RWPE2 (cell line): ENCODE results near the gene MAPK10.

Experiments used
- ATAC-seq: fragments of 200-7000 bp; cut with Tn5 transposase; 3 replicates; pipeline ENCODE4 v1.9.1; 2021; ENCODE audit warnings: low read depth
- DNase-seq: peaks from one replicate; pipeline ENCODE4 v3.0.0-alpha.2; 2020; ENCODE audit warnings: low spot score
- H3K27ac ChIP-seq: fragments of 450-650 bp; 2 replicates; pipeline ENCODE4 v1.5.1; 2017; ENCODE audit warnings: mild to moderate bottlenecking; ENCODE audit not compliant: poor library complexity, severe bottlenecking
- H3K27me3 ChIP-seq: fragments of 250-450 bp; sonication (Bioruptor Pico); 2 replicates; pipeline ENCODE4 v1.5.1; 2021; ENCODE audit warnings: mild to moderate bottlenecking, moderate library complexity; ENCODE audit not compliant: insufficient read depth, poor library complexity, severe bottlenecking
- H3K36me3 ChIP-seq: fragments of 250-450 bp; sonication (Bioruptor Pico); 2 replicates; pipeline ENCODE4 v1.5.1; 2020; ENCODE audit warnings: low read depth, mild to moderate bottlenecking, moderate library complexity
- H3K4me1 ChIP-seq: fragments of 250-450 bp; sonication (Bioruptor Pico); 2 replicates; pipeline ENCODE4 v1.5.1; 2021; ENCODE audit warnings: mild to moderate bottlenecking, moderate library complexity; ENCODE audit not compliant: insufficient read depth, poor library complexity, severe bottlenecking
- H3K4me3 ChIP-seq: fragments of 250-450 bp; sonication (Bioruptor Pico); 2 replicates; pipeline ENCODE4 v1.5.1; 2021; ENCODE audit warnings: mild to moderate bottlenecking, moderate library complexity; ENCODE audit not compliant: severe bottlenecking
- H3K9me3 ChIP-seq: fragments of 250-450 bp; sonication (Bioruptor Pico); 2 replicates; pipeline ENCODE4 v1.5.1; 2021; ENCODE audit warnings: mild to moderate bottlenecking, moderate library complexity; ENCODE audit not compliant: severe bottlenecking
- CTCF ChIP-seq: fragments of 450-650 bp; IDR thresholded peaks from one replicate; pipeline ENCODE4 v1.5.1; 2017; ENCODE audit warnings: mild to moderate bottlenecking, moderate library complexity; ENCODE audit not compliant: poor library complexity, severe bottlenecking

MAPK10 gene

GRCh38 chr4:86242677-86243076 is 117.2 kb downstream of the MAPK10 start:
- no peak for TF ChIP-seq CTCF
- Histone ChIP-seq H3K27me3 (no peaks in the 10 kb centered on the region), H3K36me3 (no peaks in the 10 kb centered on the region), H3K4me1 (no peaks in the 10 kb centered on the region), H3K9me3 (no peaks in the 10 kb centered on the region), H3K27ac (no peak overlapping the region), H3K4me3 (no peak overlapping the region)
- no peak for ATAC-seq
- DNase-seq = no peak

- no peak overlapping the region for H3K27ac ChIP-seq
- ATAC-seq (no peak), DNase-seq (no peak)
- H3K4me1 ChIP-seq = peaks cover 11% of the 10 kb centered on the region
- no peaks in the 10 kb centered on the region for H3K9me3 ChIP-seq
- no peak for TF ChIP-seq CTCF
- H3K4me3 ChIP-seq = no peak overlapping the region
- no peaks in the 10 kb centered on the region for H3K36me3 ChIP-seq
- no peaks in the 10 kb centered on the region for H3K27me3 ChIP-seq
Measured at GRCh38 chr4:86235549-86235948, 124.3 kb downstream of the MAPK10 start.

GRCh38 chr4:86233681-86234080 is 126.2 kb downstream of the MAPK10 start:
- no peaks in the 10 kb centered on the region for H3K27me3 ChIP-seq
- no peak for TF ChIP-seq CTCF
- H3K4me3 ChIP-seq = no peak overlapping the region
- DNase-seq (no peak), ATAC-seq (peak; percentile 89)
- no peaks in the 10 kb centered on the region for H3K36me3 ChIP-seq
- H3K9me3 ChIP-seq = no peaks in the 10 kb centered on the region
- H3K27ac ChIP-seq = peak overlapping the region; percentile 46
- H3K4me1 ChIP-seq = peaks cover 11% of the 10 kb centered on the region

GRCh38 chr4:86233090-86233489 is 126.8 kb downstream of the MAPK10 start:
- Histone ChIP-seq H3K4me1 (peaks cover 11% of the 10 kb centered on the region), H3K4me3 (no peak overlapping the region), H3K27me3 (no peaks in the 10 kb centered on the region), H3K36me3 (no peaks in the 10 kb centered on the region), H3K27ac (peak overlapping the region; percentile 46), H3K9me3 (no peaks in the 10 kb centered on the region)
- ATAC-seq (no peak), DNase-seq (no peak)
- TF ChIP-seq CTCF = no peak

GRCh38 chr4:86223472-86223871 is 136.4 kb downstream of the MAPK10 start:
- TF ChIP-seq CTCF = peak; percentile 56
- no peak for DNase-seq
- Histone ChIP-seq H3K4me1 (peaks cover 24% of the 10 kb centered on the region), H3K36me3 (no peaks in the 10 kb centered on the region), H3K9me3 (no peaks in the 10 kb centered on the region), H3K27ac (no peak overlapping the region), H3K4me3 (no peak overlapping the region), H3K27me3 (no peaks in the 10 kb centered on the region)
- 0 out of 3 replicates have a peak, but pooled peaks have one; percentile 47 for ATAC-seq
